ENCODE data around the gene ST6GAL1. TPM values are rescaled to one million over a fixed set of nuclear protein-coding genes. Genes with fewer than 3 reads are reported as not detected.

Gene ST6GAL1
- total RNA-seq, 1 donor: 3.3 TPM

- no peak for DNase-seq (ENCODE audit: low read depth)
- no peak for TF ChIP-seq CTCF (IDR thresholded peaks at IDR 0.05; ENCODE audit: insufficient read depth, low read length)
Measured at GRCh38 chr3:186980989-186981388, 50.7 kb downstream of the ST6GAL1 start.

GRCh38 chr3:186983659-186984058, 53.3 kb downstream of the ST6GAL1 start:
- H3K4me3 ChIP-seq (ENCODE audit: low read depth, low read length): no peak overlapping the region
- no peak for TF ChIP-seq CTCF (IDR thresholded peaks at IDR 0.05; ENCODE audit: insufficient read depth, low read length)
- DNase-seq (ENCODE audit: low read depth): peak; percentile 40

More at GRCh38 chr3:186980989-186981388, 50.7 kb downstream of the ST6GAL1 start:
- H3K4me3 ChIP-seq (ENCODE audit: low read depth, low read length): no peak overlapping the region

GRCh38 chr3:186984064-186984463, 53.7 kb downstream of the ST6GAL1 start:
- no peak for TF ChIP-seq CTCF (IDR thresholded peaks at IDR 0.05; ENCODE audit: insufficient read depth, low read length)
- H3K4me3 ChIP-seq (ENCODE audit: low read depth, low read length): no peak overlapping the region
- DNase-seq (ENCODE audit: low read depth): no peak

DNA sequence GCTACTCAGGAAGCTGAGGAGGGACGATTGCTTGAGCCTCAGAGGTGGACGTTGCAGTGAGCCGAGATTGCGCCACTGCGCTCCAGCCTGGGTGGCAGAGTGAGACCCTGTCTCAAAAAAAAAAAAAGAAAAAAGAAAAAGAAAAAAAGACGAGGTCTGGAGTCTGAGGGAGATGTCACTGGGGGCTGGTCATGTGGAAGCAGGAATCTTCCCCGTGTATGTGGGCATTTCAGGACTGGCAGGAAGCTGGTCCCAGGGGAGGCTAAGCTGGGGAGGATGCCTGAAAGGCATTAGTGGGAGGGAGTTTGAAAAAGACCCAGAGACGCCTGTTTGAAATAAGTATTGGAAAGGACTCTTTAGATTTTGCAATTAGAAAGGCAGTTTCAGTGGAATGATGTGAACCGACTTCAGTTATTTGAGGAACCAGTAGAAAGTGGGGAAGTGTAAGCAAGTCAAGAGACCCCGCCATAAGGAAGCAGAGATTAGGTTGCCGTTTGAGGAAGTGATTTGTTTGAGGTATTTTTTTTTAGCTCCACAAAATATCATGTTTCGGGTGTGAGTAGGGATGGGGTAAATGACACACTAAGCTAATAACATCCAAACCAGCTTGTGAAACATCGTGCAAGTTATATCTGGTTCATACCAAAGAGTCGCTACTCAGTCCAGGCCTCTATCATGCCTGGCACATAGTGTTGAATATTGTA, 55.5 kb downstream of the ST6GAL1 start:
- DNase-seq (ENCODE audit: low read depth): peak; percentile 15
- no peak overlapping the region for H3K4me3 ChIP-seq (ENCODE audit: low read depth, low read length)
- no peak for TF ChIP-seq CTCF (IDR thresholded peaks at IDR 0.05; ENCODE audit: insufficient read depth, low read length)

GRCh38 chr3:186986406-186986805, 56.1 kb downstream of the ST6GAL1 start:
- no peak for DNase-seq (ENCODE audit: low read depth)
- no peak for TF ChIP-seq CTCF (IDR thresholded peaks at IDR 0.05; ENCODE audit: insufficient read depth, low read length)
- no peak overlapping the region for H3K4me3 ChIP-seq (ENCODE audit: low read depth, low read length)

DNA sequence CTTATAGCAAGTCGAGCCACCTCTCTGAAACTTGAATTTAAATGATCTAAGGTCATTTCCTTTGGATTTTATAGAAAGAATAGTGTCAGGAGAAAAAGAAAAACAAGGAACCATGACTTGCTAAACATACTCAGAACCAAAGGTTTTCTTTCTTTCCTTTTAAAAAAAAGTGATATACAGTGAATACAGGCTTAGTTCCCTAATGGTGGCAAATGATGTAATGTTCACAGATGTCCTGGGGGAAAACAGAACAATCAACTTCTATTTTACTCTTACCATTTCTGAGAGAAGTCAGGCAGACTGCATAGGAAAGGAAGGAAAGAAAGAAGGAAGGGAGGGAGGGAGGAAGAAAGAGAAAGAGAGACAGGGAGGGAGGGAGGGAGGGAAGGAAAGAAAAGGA, 56.5 kb downstream of the ST6GAL1 start:
- no peak for TF ChIP-seq CTCF (IDR thresholded peaks at IDR 0.05; ENCODE audit: insufficient read depth, low read length)
- no peak for DNase-seq (ENCODE audit: low read depth)
- no peak overlapping the region for H3K4me3 ChIP-seq (ENCODE audit: low read depth, low read length)

DNA sequence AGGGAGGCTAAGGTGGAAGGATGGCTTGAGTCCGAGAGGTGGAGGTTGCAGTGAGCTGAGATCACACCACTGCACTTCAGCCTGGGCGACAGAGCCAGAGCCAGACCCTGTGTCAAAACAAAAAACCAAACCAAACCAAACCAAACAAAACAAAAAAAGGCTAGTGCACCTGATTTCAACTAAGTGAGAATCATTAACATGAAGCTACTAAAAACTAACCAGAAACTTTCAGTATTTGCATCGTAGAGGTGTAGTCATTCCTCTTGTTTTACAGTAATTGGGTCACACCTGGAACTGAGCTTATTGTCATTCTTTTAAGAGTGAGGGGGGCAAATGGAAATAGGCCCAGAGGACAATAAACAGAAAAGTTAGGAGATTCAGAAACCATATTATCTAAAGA, 58.5 kb downstream of the ST6GAL1 start:
- H3K4me3 ChIP-seq (ENCODE audit: low read depth, low read length): no peak overlapping the region
- TF ChIP-seq CTCF (IDR thresholded peaks at IDR 0.05; ENCODE audit: insufficient read depth, low read length): no peak
- DNase-seq (ENCODE audit: low read depth): no peak
